GM12874 (cell line): Measurements from ENCODE around the gene KCNAB2.

ENCODE experiments used
- CTCF ChIP-seq: IDR thresholded peaks from 2 replicates; pipeline ENCODE4 v1.5.1; 2011; ENCODE audit warnings: low read depth, mild to moderate bottlenecking, control low read depth, low read length, moderate library complexity; ENCODE audit not compliant: insufficient read depth

The KCNAB2 gene

GRCh38 chr1:6118415-6118814 lies 72.7 kb downstream of the KCNAB2 start:
- TF ChIP-seq CTCF = no peak

- no peak for TF ChIP-seq CTCF
Measured at GRCh38 chr1:6121021-6121421, 75.3 kb downstream of the KCNAB2 start.

GRCh38 chr1:6121651-6122370 lies 76.1 kb downstream of the KCNAB2 start:
- TF ChIP-seq CTCF = no peak

- TF ChIP-seq CTCF = no peak
Measured at GRCh38 chr1:6123083-6123482, 77.4 kb downstream of the KCNAB2 start.

GRCh38 chr1:6123816-6124215 lies 78.1 kb downstream of the KCNAB2 start:
- no peak for TF ChIP-seq CTCF

GRCh38 chr1:6124341-6124740 lies 78.7 kb downstream of the KCNAB2 start:
- TF ChIP-seq CTCF = no peak

GRCh38 chr1:6124746-6125365 lies 79.2 kb downstream of the KCNAB2 start:
- TF ChIP-seq CTCF = no peak
